NCI-H82 treated with DMSO at 0.1 percent for 48 hours (cell line): ENCODE measurements around the gene PRAC2.
A peak's percentile ranks its signal among the peaks of the same experiment; 100 is the strongest.
"Not testable (repeated sequence)": the region's sequence is repeated elsewhere in the genome, so short reads cannot be mapped to it uniquely, and the experiment has no call there.

Experiments used
- DNase-seq: peaks from one replicate; lab custom pipeline; 2025; ENCODE audit not compliant: unreplicated experiment; lab: John Stamatoyannopoulos, UW

Gene PRAC2

DNA sequence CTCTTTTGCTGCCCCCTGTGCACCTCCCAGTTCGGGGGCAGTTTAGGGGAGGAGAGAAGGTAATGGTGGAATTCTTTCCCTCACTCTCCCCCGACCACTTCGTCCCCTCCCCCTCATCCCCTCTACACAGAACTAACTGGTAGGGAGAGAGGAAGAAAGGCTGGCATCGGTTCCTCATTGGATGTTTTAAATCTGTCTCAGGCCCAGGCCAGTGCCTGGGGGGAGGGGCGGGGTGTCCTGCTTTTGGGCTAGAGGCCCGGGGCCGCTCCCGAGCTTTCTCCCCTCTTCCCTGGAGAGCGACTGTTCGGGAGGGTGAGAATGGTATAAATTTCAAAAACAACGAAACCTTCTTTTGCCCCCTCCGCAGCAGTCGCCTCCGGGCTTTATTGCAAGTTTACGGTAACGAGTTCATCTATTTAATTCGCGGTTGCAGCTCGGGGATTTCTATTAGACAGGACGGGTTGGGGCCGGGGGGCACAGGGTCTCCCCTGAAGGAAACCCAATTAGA lies at the start of gene PRAC2:
PRAC2 (plus strand) TSS at position 271 of the 508 bp plus-strand sequence. CDS start 1,226 bp downstream, outside the sequence.
- no peak for DNase-seq

- no peak for DNase-seq
Observed at GRCh38 chr17:48676963-48677558, 45.9 kb upstream of the PRAC2 start.

DNA sequence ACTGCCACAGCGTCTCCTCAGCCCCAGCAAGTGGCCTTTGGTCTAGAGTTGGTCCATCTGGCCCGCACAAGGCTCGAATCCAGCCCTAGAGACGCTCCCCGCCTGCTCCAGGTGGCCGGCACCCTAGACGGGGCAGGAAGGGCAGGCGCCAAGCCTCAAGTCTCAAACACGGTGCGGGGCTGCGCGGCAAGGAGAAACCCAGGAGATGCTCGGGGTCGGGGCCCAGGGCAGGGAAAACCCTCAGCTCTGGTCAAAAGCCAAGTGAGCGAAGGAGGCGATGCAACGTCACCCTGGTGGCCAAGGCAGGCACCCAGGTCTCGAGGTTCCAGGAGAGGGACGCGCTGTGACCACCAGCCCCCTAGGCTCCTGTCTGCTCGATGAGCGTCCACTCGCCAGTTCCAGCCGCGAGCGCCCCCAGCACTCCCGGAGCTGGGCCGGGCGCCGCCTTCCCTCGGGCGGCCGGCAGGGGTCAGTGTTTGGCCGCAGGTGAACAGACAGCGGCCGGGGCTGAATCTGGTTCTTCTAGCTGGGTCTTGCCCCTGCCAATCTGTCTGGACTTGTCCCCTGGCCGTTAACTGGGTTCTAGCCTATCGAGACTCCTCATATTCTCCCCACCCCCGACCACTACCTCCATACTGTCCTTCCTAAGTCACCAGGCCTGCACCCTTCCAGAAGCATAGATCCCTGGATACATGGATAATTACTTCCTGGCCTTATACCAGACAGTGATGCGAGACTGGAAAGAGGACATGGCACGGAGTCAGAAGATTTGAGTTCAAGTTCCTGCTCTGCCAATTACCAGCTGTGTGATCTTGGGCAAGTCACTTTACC lies 44.6 kb upstream of the PRAC2 start:
- peak; percentile 33 for DNase-seq

DNA sequence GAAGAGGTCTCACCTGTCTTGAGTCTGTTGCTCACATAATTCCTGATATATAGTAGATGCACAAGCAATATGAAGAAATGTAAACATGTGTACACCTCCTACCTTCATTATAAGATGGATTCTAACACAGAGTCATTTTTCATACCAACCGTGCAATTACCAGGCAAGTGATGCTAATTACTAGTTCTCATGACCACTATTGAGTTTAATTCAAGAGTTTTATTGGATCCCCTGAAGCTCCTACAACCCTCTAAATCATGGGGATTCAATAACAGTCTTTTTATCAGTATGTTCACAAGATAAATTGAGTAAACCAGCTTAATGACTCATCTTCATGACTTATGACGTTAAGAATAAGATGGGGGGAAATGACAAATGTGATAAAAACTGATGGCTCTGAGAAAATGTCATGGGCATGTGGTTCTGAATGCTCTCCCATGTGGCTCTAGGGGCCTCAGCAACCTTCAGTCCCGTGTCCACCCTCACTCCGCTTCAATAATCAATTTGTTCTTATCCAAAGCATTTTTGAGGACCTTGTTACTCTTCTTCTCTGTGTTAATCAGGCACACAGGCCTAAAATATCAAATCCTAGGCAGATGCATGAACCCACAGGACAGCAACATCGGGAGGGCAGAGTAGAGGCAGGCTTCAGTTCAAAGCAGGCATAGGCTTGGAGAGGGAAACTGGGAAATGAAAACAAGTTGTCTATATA lies 43.4 kb upstream of the PRAC2 start:
- no peak for DNase-seq

DNA sequence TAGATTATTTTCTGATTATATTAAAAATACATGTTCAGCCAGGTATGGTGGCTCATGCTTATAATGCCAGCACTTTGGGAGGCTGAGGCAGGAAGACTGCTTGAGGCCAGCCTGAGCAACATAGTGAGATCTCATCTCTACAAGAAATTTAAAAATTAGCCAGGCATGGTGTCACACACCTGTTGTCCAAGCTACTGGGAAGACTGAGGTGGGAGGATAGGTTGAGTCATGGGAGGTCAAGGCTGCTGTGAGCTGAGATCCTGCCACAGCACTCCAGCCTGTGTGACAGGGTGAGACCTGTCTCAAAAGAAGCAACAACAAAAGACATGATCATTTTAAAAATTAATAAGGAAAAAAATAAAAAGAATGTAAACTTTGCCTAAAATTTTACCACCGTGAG lies 41.4 kb upstream of the PRAC2 start:
- no peak for DNase-seq

GRCh38 chr17:48690655-48691054 lies 32.3 kb upstream of the PRAC2 start:
- DNase-seq, result no peak

DNA sequence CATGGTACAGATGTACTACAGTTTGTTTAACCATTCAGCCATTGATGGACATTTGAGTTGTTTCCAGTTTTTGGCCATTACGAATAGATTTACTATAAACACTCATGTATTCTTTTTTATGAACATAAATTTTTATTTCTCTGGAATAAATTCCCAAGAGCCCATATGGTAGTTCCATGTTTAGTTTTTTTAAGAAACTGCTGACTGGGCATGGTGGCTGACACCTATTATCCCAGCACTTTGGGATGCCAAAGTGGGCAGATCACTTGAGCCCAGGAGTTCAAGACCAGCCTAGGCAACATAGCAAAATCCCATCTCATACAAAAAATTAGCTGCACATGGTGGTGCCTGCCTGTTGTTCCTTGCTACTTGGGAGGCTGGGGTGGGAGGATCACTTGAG lies 30.9 kb upstream of the PRAC2 start:
- no peak for DNase-seq

DNA sequence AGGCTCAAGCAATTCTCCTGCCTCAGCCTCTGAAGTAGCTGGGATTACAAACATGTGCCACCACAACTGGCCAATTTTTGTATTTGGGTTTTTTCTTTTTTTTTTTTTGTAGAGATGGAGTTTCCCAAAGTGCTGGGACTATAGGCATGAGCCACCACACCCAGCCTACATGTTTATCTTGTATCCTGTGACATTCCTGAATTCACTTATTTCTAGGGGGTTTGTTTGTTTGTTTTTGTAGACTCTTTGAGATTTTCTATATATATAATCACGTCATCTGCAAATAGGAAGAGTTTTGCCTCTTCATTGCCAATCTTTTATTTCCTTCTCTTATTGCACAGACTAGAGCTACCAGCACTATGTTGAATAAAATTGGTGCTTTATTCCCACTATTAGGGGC lies 29.8 kb upstream of the PRAC2 start:
- no peak for DNase-seq

DNA sequence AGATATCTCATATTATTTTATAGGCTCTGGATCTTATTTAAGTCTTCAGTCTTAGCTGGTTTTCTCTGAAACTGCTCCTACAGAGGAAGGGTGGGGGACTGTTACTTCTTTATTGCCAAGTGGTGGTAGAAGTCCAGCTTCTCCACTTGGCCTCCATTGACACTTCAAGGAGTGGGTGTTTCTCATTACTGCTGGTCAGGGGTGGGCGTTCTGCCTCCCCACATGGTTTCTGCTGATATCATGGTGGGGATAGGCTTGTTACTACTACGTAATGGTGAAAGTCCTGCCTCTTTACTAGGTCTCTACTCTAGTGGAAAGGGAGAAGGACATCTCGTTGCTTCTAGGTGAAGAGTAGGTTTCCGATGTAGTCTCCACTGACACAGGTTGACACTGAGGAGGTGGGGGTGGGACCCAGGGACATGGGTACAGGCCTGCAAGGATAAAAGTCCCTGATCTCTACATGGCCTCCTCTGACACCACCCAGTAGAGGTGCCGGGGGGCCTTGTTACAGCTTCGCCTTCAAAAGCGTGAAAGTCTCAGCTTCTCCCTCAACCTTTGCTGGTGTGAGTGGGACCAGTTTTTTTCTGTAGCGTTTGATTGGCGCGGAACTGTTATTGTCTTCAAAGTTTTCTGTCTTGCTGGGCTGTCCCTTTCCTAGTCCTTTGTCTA lies 21.0 kb upstream of the PRAC2 start:
- DNase-seq, result no peak

- no peak for DNase-seq
Observed at GRCh38 chr17:48704361-48705248, 18.4 kb upstream of the PRAC2 start.

- DNase-seq, result no peak
Observed at GRCh38 chr17:48711128-48711527, 11.9 kb upstream of the PRAC2 start.

GRCh38 chr17:48715496-48716399 lies 7.2 kb upstream of the PRAC2 start:
- peak; percentile 29 for DNase-seq

DNA sequence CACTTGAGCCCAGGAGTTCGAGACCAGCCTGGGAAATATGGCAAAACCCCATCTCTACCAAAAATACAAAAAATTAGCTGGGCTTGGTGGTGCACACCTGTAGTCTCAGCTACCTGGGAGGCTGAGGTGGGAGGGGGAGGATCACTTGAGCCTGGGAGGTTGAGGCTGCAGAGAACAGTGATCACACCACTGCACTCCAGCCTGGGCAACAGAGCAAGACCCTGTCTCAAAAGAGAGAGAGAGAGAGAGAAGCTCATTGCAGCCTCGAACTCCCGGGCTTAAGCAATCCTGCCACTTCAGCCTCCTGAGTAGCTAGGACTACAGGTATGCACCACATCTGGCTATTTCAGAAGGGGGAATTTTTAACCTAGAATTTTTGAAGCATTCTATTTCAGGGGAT lies 6.4 kb upstream of the PRAC2 start:
- DNase-seq, result not testable (repeated sequence)

GRCh38 chr17:48717367-48718226 lies 5.4 kb upstream of the PRAC2 start:
- DNase-seq, result no peak

DNA sequence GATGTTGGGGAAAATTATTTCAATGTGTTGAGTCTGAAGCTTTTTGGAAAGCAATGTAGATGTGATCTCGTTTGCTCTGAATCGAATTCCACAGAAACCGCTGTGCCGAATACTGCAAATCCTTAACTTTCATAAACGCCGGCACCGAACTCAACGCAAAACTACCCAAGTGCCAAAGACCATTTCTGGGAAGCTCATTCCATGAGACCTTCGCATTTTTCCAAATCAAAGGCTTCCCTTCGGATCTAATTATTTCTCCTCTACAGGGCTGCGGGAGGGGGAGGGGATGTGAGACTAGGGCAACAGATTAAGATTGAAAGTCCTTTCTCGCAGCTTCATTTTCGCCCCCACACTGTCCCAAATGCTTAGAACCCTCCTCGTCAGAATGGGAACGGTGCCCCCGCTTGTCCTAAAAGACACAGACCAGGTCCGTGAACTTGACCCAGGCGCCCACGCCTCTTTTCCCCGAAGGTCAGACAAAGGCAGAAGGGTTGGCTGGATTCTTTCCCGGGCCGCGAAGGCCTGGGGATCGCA lies 4.7 kb upstream of the PRAC2 start:
- DNase-seq, result peak; percentile 16

- no peak for DNase-seq
Observed at GRCh38 chr17:48718761-48719641, 4.0 kb upstream of the PRAC2 start.

DNA sequence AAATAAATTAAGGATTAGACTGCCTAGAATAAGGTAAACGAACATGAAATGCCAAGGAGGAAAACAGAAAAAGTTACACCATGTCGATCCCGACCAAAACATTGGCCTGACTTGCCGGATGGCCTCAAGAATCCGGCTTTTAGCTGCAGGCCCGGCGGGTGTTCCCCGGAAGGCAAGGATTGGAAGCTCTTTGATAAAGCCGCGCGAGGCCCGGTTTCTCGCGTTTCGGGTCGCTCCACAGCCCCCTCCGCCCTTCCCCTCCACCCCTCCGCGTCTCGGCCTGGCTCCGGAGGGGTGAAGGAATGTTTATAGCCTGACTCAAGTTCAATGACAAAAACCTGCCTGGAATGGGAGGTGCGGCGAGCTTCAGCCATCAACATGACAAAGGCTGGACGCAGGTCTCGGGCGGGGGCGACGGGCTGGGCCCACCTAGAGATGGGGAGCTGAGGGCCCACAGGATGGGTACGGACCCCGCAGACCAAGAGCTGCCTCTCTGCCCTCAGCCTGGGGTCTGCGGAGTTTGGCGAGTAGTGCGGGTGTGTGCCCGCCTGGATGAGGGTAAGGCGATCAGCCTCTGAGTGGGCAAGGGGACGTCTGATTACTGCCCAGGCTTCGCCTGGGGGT lies 3.2 kb upstream of the PRAC2 start:
- DNase-seq, result no peak
